Thoracic aorta (tissue), 2 donors: Measurements from ENCODE around the gene PDZRN3. TPM values are rescaled to one million over a fixed set of nuclear protein-coding genes. Genes with fewer than 3 reads are reported as not detected.
A peak's percentile ranks its signal among the peaks of the same experiment; 100 is the strongest.

Experiments used
- ATAC-seq: fragments of 150-250 bp; one replicate; pipeline ENCODE4 v1.8.0; 2017; ENCODE audit warnings: low read depth; ENCODE audit not compliant: insufficient number of reproducible peaks, low FRiP score
- DNase-seq: peaks from one replicate; pipeline ENCODE4 v3.0.0-alpha.2; 2020; ENCODE audit warnings: low spot score
- H3K27ac ChIP-seq, 2 donors: fragments of 200-600 bp; sonication (generic); 1 replicate in 1 of 2; 2 replicates in 1 of 2; pipeline ENCODE4 v1.5.1; 2016; ENCODE audit warnings: mild to moderate bottlenecking in 2 of 2, moderate library complexity in 2 of 2
- H3K27me3 ChIP-seq: fragments of 200-600 bp; sonication (generic); replicated peaks from 2 replicates; pipeline ENCODE4 v1.6.0; 2016; ENCODE audit warnings: mild to moderate bottlenecking; ENCODE audit not compliant: insufficient read depth
- H3K36me3 ChIP-seq: fragments of 200-600 bp; sonication (generic); one replicate; pipeline ENCODE4 v1.5.1; 2016
- H3K4me1 ChIP-seq, 2 donors: fragments of 200-600 bp; sonication (generic); 1 replicate in 1 of 2; 2 replicates in 1 of 2; pipeline versions ENCODE4 v1.5.1 to v1.6.0; 2016; ENCODE audit warnings: low read depth in 2 of 2, mild to moderate bottlenecking in 1 of 2; ENCODE audit not compliant: control insufficient read depth in 1 of 2
- H3K4me3 ChIP-seq: fragments of 200-600 bp; sonication (generic); 2 replicates; pipeline ENCODE4 v1.5.1; 2016; ENCODE audit warnings: mild to moderate bottlenecking
- H3K9me3 ChIP-seq: fragments of 200-600 bp; sonication (generic); 2 replicates; pipeline ENCODE4 v1.5.1; 2016
- total RNA-seq, 2 donors: library from RNA; depleted of rRNA; stranded (reverse); fragments of >200 nt; gene quantifications; one replicate each; pipeline versions ENCODE4 v1.1.0 to v1.2.3, GENCODE V29; 2016
- TF ChIP-seq, protein P1 (sequence below): fragments of 200-600 bp; sonication (generic); IDR thresholded peaks from one replicate; pipeline ENCODE4 v1.5.1; 2019; ENCODE audit warnings: antibody characterized with exemption

PDZRN3 gene
- total RNA-seq: 100 to 1,000 TPM; 140 to 166 TPM

DNA sequence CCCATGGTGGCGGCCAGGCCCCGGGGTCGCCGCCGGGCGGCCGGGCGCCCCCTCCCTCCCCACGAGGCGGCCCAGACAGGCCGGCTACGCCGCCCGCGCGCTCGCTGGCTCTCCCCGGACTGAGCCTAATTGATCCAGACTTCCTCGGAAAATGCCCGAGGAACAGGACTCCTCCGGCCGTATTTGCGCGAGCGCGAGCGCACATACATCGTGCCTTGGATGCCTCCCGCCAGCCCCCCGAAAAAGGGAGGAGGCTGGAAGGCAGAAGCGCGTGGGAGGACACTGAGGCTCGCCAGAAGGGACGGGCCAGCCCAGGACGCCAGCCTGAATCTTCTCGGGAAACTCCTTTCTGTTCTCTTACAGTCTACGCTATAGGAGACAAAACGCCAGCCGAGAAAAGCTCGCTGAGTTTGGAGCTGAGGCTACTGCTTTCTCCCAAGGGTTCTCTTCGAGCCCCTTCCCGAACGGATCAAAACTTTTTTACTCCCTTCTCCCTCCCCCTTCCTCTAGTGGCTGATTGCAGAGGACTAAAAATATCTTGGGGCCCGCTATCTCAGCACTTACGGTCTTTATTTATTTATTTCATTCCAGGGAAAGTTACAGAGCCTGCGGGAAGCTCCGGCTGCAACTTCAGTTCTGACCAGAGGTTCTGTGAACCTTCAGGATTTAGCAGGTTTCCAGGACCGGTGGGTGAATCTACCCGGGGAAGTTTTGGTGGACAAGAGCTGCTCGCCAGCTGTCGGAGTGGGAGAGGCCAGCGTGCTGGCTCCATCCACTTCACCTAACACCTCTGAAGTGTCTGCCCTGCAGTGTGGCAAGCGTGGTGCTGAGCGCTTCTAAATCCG, at the start of gene PDZRN3:
Gene PDZRN3 (minus strand): TSS at position 121 of the 845 bp plus-strand sequence.
- peak within 1 kb of the TSS; percentile 92 for H3K4me3 ChIP-seq
- H3K27ac ChIP-seq: peak within 1 kb of the TSS; percentile 89 to 90
- ATAC-seq: peak; percentile 55
- H3K9me3 ChIP-seq: no peaks in the 10 kb centered on the region
- peaks cover 12 to 39% of the 10 kb centered on the region in 2 donors for H3K4me1 ChIP-seq
- no peaks in the 10 kb centered on the region for H3K27me3 ChIP-seq
- TF ChIP-seq, protein P1, sequence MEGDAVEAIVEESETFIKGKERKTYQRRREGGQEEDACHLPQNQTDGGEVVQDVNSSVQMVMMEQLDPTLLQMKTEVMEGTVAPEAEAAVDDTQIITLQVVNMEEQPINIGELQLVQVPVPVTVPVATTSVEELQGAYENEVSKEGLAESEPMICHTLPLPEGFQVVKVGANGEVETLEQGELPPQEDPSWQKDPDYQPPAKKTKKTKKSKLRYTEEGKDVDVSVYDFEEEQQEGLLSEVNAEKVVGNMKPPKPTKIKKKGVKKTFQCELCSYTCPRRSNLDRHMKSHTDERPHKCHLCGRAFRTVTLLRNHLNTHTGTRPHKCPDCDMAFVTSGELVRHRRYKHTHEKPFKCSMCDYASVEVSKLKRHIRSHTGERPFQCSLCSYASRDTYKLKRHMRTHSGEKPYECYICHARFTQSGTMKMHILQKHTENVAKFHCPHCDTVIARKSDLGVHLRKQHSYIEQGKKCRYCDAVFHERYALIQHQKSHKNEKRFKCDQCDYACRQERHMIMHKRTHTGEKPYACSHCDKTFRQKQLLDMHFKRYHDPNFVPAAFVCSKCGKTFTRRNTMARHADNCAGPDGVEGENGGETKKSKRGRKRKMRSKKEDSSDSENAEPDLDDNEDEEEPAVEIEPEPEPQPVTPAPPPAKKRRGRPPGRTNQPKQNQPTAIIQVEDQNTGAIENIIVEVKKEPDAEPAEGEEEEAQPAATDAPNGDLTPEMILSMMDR: no peak
- no peak for DNase-seq
- H3K36me3 ChIP-seq: no peaks in the 10 kb centered on the region

- H3K27ac ChIP-seq: no peak overlapping the region
- H3K4me1 ChIP-seq: no peaks in the 10 kb centered on the region
- no peaks in the 10 kb centered on the region for H3K9me3 ChIP-seq
- TF ChIP-seq, protein P1: no peak
- DNase-seq: no peak
- no peak for ATAC-seq
- H3K36me3 ChIP-seq: no peaks in the 10 kb centered on the region
- no peaks in the 10 kb centered on the region for H3K27me3 ChIP-seq
- H3K4me3 ChIP-seq: no peak overlapping the region
Observed at GRCh38 chr3:73674280-73674679, 49.5 kb upstream of the PDZRN3 start.

GRCh38 chr3:73669260-73669659, 44.5 kb upstream of the PDZRN3 start:
- TF ChIP-seq, protein P1: no peak
- Histone ChIP-seq H3K27me3 (no peaks in the 10 kb centered on the region), H3K4me1 (peaks cover 6 to 14% of the 10 kb centered on the region in 2 donors), H3K36me3 (no peaks in the 10 kb centered on the region), H3K4me3 (no peak overlapping the region), H3K9me3 (no peaks in the 10 kb centered on the region), H3K27ac (no peak overlapping the region)
- DNase-seq (no peak), ATAC-seq (no peak)

DNA sequence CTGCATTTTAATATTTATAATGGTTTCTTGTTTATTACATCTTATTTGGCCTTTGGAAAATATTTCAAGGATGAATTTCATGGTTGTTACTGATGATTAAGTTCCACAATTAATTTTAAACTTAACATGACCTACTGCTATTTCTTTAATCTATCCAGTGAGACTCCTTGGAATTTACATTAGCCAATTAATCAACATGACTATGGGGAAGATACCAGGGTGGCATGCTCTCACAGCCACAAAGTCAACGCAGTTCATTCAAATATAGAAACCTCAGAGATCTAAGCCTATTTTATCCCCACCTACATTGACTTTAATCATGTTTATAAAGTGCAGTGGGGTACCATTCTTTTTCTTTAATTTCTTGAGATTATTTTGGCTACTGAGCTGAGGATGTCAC, 43.6 kb upstream of the PDZRN3 start:
- DNase-seq (no peak), ATAC-seq (no peak)
- no peaks in the 10 kb centered on the region for H3K27me3 ChIP-seq
- no peaks in the 10 kb centered on the region for H3K9me3 ChIP-seq
- peaks cover 8 to 22% of the 10 kb centered on the region in 2 donors for H3K4me1 ChIP-seq
- no peaks in the 10 kb centered on the region for H3K36me3 ChIP-seq
- TF ChIP-seq, protein P1: no peak
- H3K4me3 ChIP-seq: no peak overlapping the region
- H3K27ac ChIP-seq: no peak overlapping the region

GRCh38 chr3:73667889-73668288, 43.1 kb upstream of the PDZRN3 start:
- H3K36me3 ChIP-seq: no peaks in the 10 kb centered on the region
- TF ChIP-seq, protein P1: no peak
- peaks cover 8 to 22% of the 10 kb centered on the region in 2 donors for H3K4me1 ChIP-seq
- no peak overlapping the region for H3K27ac ChIP-seq
- DNase-seq (no peak), ATAC-seq (no peak)
- H3K4me3 ChIP-seq: no peak overlapping the region
- H3K9me3 ChIP-seq: no peaks in the 10 kb centered on the region
- H3K27me3 ChIP-seq: no peaks in the 10 kb centered on the region
